ENCODE results near the gene MAPKBP1.

Gene MAPKBP1

DNA sequence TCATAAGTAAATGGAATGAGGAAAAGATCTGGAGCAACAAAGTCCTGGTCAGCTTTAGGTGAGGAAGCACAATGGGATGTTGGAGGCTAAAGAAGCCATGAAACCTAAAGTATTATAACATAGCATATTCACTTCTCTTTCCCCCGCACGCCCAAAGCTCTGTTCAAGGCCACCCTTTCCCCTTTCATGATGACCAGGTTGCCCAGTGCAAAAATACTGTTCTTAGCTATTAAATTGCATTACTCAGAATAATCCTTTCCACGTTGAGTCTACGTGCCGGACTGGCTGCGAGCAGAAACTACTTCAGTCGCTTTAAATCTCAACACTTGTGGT is 589 bp upstream of the MAPKBP1 start:
- no peak for DNase-seq
- peaks cover 13% of the 10 kb centered on the region for H3K36me3 Mint-ChIP-seq (ENCODE audit: low read depth)
- peak overlapping the region; percentile 93 for H3K27ac Mint-ChIP-seq
- TF ChIP-seq CTCF (IDR thresholded peaks at IDR 0.05): no peak
- peak overlapping the region; percentile 92 for H3K4me3 Mint-ChIP-seq
- peaks cover 51% of the 10 kb centered on the region for H3K4me1 Mint-ChIP-seq
- no peaks in the 10 kb centered on the region for H3K9me3 Mint-ChIP-seq
- H3K27me3 Mint-ChIP-seq (ENCODE audit: low read depth, poor library complexity): peaks cover 5% of the 10 kb centered on the region

- Mint-ChIP-seq H3K36me3 (ENCODE audit: low read depth) (peaks cover 13% of the 10 kb centered on the region), H3K4me1 (peaks cover 56% of the 10 kb centered on the region), H3K27me3 (ENCODE audit: low read depth, poor library complexity) (peaks cover 5% of the 10 kb centered on the region), H3K9me3 (no peaks in the 10 kb centered on the region), H3K4me3 (peak overlapping the region; percentile 92), H3K27ac (peak overlapping the region; percentile 88)
- DNase-seq: no peak
- no peak for TF ChIP-seq CTCF (IDR thresholded peaks at IDR 0.05)
These were observed 666 bp downstream of the MAPKBP1 start for GRCh38 chr15:41774882-41775417.

- Mint-ChIP-seq H3K27me3 (ENCODE audit: low read depth, poor library complexity) (peaks cover 5% of the 10 kb centered on the region), H3K27ac (no peak overlapping the region), H3K36me3 (ENCODE audit: low read depth) (peaks cover 13% of the 10 kb centered on the region), H3K4me3 (peak overlapping the region; percentile 92), H3K4me1 (peaks cover 63% of the 10 kb centered on the region), H3K9me3 (no peaks in the 10 kb centered on the region)
- no peak for DNase-seq
- TF ChIP-seq CTCF (IDR thresholded peaks at IDR 0.05): no peak
These were observed 1.4 kb downstream of the MAPKBP1 start for GRCh38 chr15:41775651-41776050.

DNA sequence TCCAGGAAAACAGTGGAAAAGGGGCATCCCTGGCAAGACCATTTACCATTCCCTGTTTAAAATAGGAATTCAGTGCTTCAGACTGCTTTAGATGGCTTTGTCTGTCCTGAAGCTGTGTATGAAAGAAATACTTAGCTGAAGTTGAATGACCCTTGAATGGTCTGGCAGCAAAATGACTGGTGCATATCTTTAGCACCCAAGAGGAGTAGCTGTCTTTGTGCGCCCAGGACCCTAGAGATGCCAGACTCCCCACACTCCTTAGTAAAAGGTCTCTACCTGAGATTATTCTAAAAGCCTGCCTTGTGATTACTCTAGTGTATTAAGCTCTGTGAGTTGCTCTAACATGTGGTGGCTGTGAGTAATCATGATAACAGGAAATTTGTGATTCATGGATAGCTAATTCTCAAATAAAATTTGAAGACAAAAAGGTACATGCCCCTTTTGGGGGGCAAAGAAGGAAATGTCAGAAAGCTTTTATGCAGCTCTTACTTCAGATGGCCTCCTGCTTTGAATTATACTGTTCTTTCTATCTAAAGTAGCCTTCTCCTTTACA is 3.2 kb downstream of the MAPKBP1 start:
- Mint-ChIP-seq H3K27ac (no peak overlapping the region), H3K4me1 (peaks cover 69% of the 10 kb centered on the region), H3K36me3 (ENCODE audit: low read depth) (no peaks in the 10 kb centered on the region), H3K9me3 (no peaks in the 10 kb centered on the region), H3K4me3 (no peak overlapping the region), H3K27me3 (ENCODE audit: low read depth, poor library complexity) (peaks cover 5% of the 10 kb centered on the region)
- no peak for DNase-seq
- no peak for TF ChIP-seq CTCF (IDR thresholded peaks at IDR 0.05)

- H3K9me3 Mint-ChIP-seq: no peaks in the 10 kb centered on the region
- H3K27me3 Mint-ChIP-seq (ENCODE audit: low read depth, poor library complexity): peaks cover 5% of the 10 kb centered on the region
- H3K4me3 Mint-ChIP-seq: no peak overlapping the region
- no peak overlapping the region for H3K27ac Mint-ChIP-seq
- H3K4me1 Mint-ChIP-seq: peaks cover 65% of the 10 kb centered on the region
- TF ChIP-seq CTCF (IDR thresholded peaks at IDR 0.05): no peak
- no peaks in the 10 kb centered on the region for H3K36me3 Mint-ChIP-seq (ENCODE audit: low read depth)
- no peak for DNase-seq
These were observed 4.2 kb downstream of the MAPKBP1 start for GRCh38 chr15:41778521-41778920.

GRCh38 chr15:41779662-41780157 is 5.4 kb downstream of the MAPKBP1 start:
- Mint-ChIP-seq H3K9me3 (no peaks in the 10 kb centered on the region), H3K27ac (peak overlapping the region; percentile 65), H3K4me3 (no peak overlapping the region), H3K36me3 (ENCODE audit: low read depth) (peaks cover 4% of the 10 kb centered on the region), H3K27me3 (ENCODE audit: low read depth, poor library complexity) (peaks cover 5% of the 10 kb centered on the region), H3K4me1 (peaks cover 59% of the 10 kb centered on the region)
- TF ChIP-seq CTCF (IDR thresholded peaks at IDR 0.05): no peak
- DNase-seq: no peak

Measured in nephron progenitor cell (in vitro differentiated cells).